ENCODE measurements around the gene CALN1.
A peak's percentile ranks its signal among the peaks of the same experiment; 100 is the strongest.

CALN1 gene

GRCh38 chr7:72435925-72436480, 23.9 kb upstream of the CALN1 start:
- no peak for DNase-seq (ENCODE audit: low spot score)
- H3K4me2 ChIP-seq (ENCODE audit: insufficient read depth, low read length, poor library complexity, severe bottlenecking): no peak overlapping the region
- H2BK12ac ChIP-seq (ENCODE audit: low read length): no peak overlapping the region

GRCh38 chr7:72435366-72435765, 23.2 kb upstream of the CALN1 start:
- H4K91ac ChIP-seq (ENCODE audit: low read depth, low read length, poor library complexity): no peak overlapping the region
- peak overlapping the region; percentile 89 for H3K18ac ChIP-seq (ENCODE audit: low read length)
- peak overlapping the region; percentile 21 for H3K9ac ChIP-seq (ENCODE audit: low read depth, low read length, poor library complexity)
- no peak overlapping the region for H3K4me2 ChIP-seq (ENCODE audit: insufficient read depth, low read length, poor library complexity, severe bottlenecking)
- peaks cover 0 to 3% of the 10 kb centered on the region in 2 donors for H3K9me3 ChIP-seq (replicated peaks in 1 of 2; ENCODE audit: control insufficient read depth in 2 of 2, insufficient read depth in 1 of 2, low read depth in 1 of 2, low read length in 2 of 2)
- H3K36me3 ChIP-seq (replicated peaks in 1 of 2; ENCODE audit: control insufficient read depth in 2 of 2, insufficient read depth in 2 of 2, low read length in 2 of 2): no peaks in the 10 kb centered on the region
- H2BK5ac ChIP-seq (ENCODE audit: low read length): no peak overlapping the region
- no peak overlapping the region for H2BK120ac ChIP-seq (ENCODE audit: low read depth, low read length)
- no peaks in the 10 kb centered on the region for H3K27me3 ChIP-seq (ENCODE audit: control insufficient read depth in 3 of 3, insufficient read depth in 3 of 3, low read depth in 1 of 3, low read length in 3 of 3)
- no peaks in the 10 kb centered on the region for H3K79me1 ChIP-seq (ENCODE audit: low read depth, low read length)
- no peak overlapping the region for H3K4ac ChIP-seq (ENCODE audit: low read length)
- WGBS, 2 donors (ENCODE audit: extremely low coverage in 2 of 2, insufficient read length in 2 of 2, insufficient replicate concordance in 1 of 2): no CpG with 5 or more reads among the region's 15 CpGs
- H2BK15ac ChIP-seq (ENCODE audit: low read length): peak overlapping the region; percentile 67
- H2BK12ac ChIP-seq (ENCODE audit: low read length): no peak overlapping the region
- H3K4me1 ChIP-seq (ENCODE audit: control insufficient read depth in 2 of 2, insufficient read depth in 1 of 2, low read depth in 1 of 2, low read length in 2 of 2): peaks cover 0 to 3% of the 10 kb centered on the region in 2 donors
- H4K8ac ChIP-seq (ENCODE audit: low read depth, low read length): peak overlapping the region; percentile 82
- H3K4me3 ChIP-seq (ENCODE audit: low read length in 2 of 2): no peak overlapping the region
- peak overlapping the region; percentile 38 for H3K14ac ChIP-seq (ENCODE audit: low read length)
- no peak for DNase-seq (ENCODE audit: low spot score)
- H3K23ac ChIP-seq (ENCODE audit: low read depth, low read length, poor library complexity): no peak overlapping the region
- H3K27ac ChIP-seq (replicated peaks; ENCODE audit: low read length): no peak overlapping the region
- H2AK5ac ChIP-seq (ENCODE audit: low read depth, low read length): no peak overlapping the region
- peak overlapping the region; percentile 71 for H2AFZ ChIP-seq (ENCODE audit: low read length)

More at GRCh38 chr7:72435925-72436480, 23.9 kb upstream of the CALN1 start:
- Histone ChIP-seq H3K4me3 (ENCODE audit: low read length in 2 of 2) (no peak overlapping the region), H2BK120ac (ENCODE audit: low read depth, low read length) (no peak overlapping the region), H3K23ac (ENCODE audit: low read depth, low read length, poor library complexity) (no peak overlapping the region), H3K9ac (ENCODE audit: low read depth, low read length, poor library complexity) (no peak overlapping the region), H2BK5ac (ENCODE audit: low read length) (no peak overlapping the region), H3K79me1 (ENCODE audit: low read depth, low read length) (no peaks in the 10 kb centered on the region), H3K14ac (ENCODE audit: low read length) (no peak overlapping the region), H3K4ac (ENCODE audit: low read length) (no peak overlapping the region), H2BK15ac (ENCODE audit: low read length) (no peak overlapping the region), H4K91ac (ENCODE audit: low read depth, low read length, poor library complexity) (no peak overlapping the region), H3K27me3 (ENCODE audit: control insufficient read depth in 3 of 3, insufficient read depth in 3 of 3, low read depth in 1 of 3, low read length in 3 of 3) (no peaks in the 10 kb centered on the region), H4K8ac (ENCODE audit: low read depth, low read length) (no peak overlapping the region), H3K9me3 (replicated peaks in 1 of 2; ENCODE audit: control insufficient read depth in 2 of 2, insufficient read depth in 1 of 2, low read depth in 1 of 2, low read length in 2 of 2) (peaks cover 0 to 1% of the 10 kb centered on the region in 2 donors), H3K36me3 (replicated peaks in 1 of 2; ENCODE audit: control insufficient read depth in 2 of 2, insufficient read depth in 2 of 2, low read length in 2 of 2) (no peaks in the 10 kb centered on the region), H3K4me1 (ENCODE audit: control insufficient read depth in 2 of 2, insufficient read depth in 1 of 2, low read depth in 1 of 2, low read length in 2 of 2) (peaks cover 0 to 3% of the 10 kb centered on the region in 2 donors), H2AK5ac (ENCODE audit: low read depth, low read length) (no peak overlapping the region), H2AFZ (ENCODE audit: low read length) (no peak overlapping the region), H3K18ac (ENCODE audit: low read length) (no peak overlapping the region), H3K27ac (replicated peaks; ENCODE audit: low read length) (no peak overlapping the region)
- WGBS, 2 donors (ENCODE audit: extremely low coverage in 2 of 2, insufficient read length in 2 of 2, insufficient replicate concordance in 1 of 2): no CpG with 5 or more reads among the region's 5 CpGs

GRCh38 chr7:72430531-72430930, 18.4 kb upstream of the CALN1 start:
- no peak overlapping the region for H2BK15ac ChIP-seq (ENCODE audit: low read length)
- no peak overlapping the region for H4K8ac ChIP-seq (ENCODE audit: low read depth, low read length)
- H3K36me3 ChIP-seq (replicated peaks in 1 of 2; ENCODE audit: control insufficient read depth in 2 of 2, insufficient read depth in 2 of 2, low read length in 2 of 2): no peaks in the 10 kb centered on the region
- peaks cover 0 to 3% of the 10 kb centered on the region in 2 donors for H3K4me1 ChIP-seq (ENCODE audit: control insufficient read depth in 2 of 2, insufficient read depth in 1 of 2, low read depth in 1 of 2, low read length in 2 of 2)
- no peak overlapping the region for H2BK12ac ChIP-seq (ENCODE audit: low read length)
- no peak overlapping the region for H3K27ac ChIP-seq (replicated peaks; ENCODE audit: low read length)
- H3K14ac ChIP-seq (ENCODE audit: low read length): no peak overlapping the region
- no peak for DNase-seq (ENCODE audit: low spot score)
- H3K79me1 ChIP-seq (ENCODE audit: low read depth, low read length): no peaks in the 10 kb centered on the region
- no peak overlapping the region for H3K23ac ChIP-seq (ENCODE audit: low read depth, low read length, poor library complexity)
- no peaks in the 10 kb centered on the region for H3K27me3 ChIP-seq (ENCODE audit: control insufficient read depth in 3 of 3, insufficient read depth in 3 of 3, low read depth in 1 of 3, low read length in 3 of 3)
- no peak overlapping the region for H2AK5ac ChIP-seq (ENCODE audit: low read depth, low read length)
- H3K9ac ChIP-seq (ENCODE audit: low read depth, low read length, poor library complexity): no peak overlapping the region
- H3K9me3 ChIP-seq (replicated peaks in 1 of 2; ENCODE audit: control insufficient read depth in 2 of 2, insufficient read depth in 1 of 2, low read depth in 1 of 2, low read length in 2 of 2): peaks cover 0 to 3% of the 10 kb centered on the region in 2 donors
- H2AFZ ChIP-seq (ENCODE audit: low read length): no peak overlapping the region
- H2BK120ac ChIP-seq (ENCODE audit: low read depth, low read length): no peak overlapping the region
- H3K18ac ChIP-seq (ENCODE audit: low read length): no peak overlapping the region
- no peak overlapping the region for H3K4me3 ChIP-seq (ENCODE audit: low read length in 2 of 2)
- no CpG with 5 or more reads among the region's 7 CpGs for WGBS, 2 donors (ENCODE audit: extremely low coverage in 2 of 2, insufficient read length in 2 of 2, insufficient replicate concordance in 1 of 2)
- no peak overlapping the region for H2BK5ac ChIP-seq (ENCODE audit: low read length)
- no peak overlapping the region for H4K91ac ChIP-seq (ENCODE audit: low read depth, low read length, poor library complexity)
- H3K4me2 ChIP-seq (ENCODE audit: insufficient read depth, low read length, poor library complexity, severe bottlenecking): no peak overlapping the region
- H3K4ac ChIP-seq (ENCODE audit: low read length): no peak overlapping the region

- H3K9ac ChIP-seq (ENCODE audit: low read depth, low read length, poor library complexity): no peak overlapping the region
- no peak overlapping the region for H2BK15ac ChIP-seq (ENCODE audit: low read length)
- no peak overlapping the region for H3K4me3 ChIP-seq (ENCODE audit: low read length in 2 of 2)
- H2AK5ac ChIP-seq (ENCODE audit: low read depth, low read length): no peak overlapping the region
- H3K4me1 ChIP-seq (ENCODE audit: control insufficient read depth in 2 of 2, insufficient read depth in 1 of 2, low read depth in 1 of 2, low read length in 2 of 2): no peaks in the 10 kb centered on the region
- no peak overlapping the region for H3K18ac ChIP-seq (ENCODE audit: low read length)
- WGBS, 2 donors (ENCODE audit: extremely low coverage in 2 of 2, insufficient read length in 2 of 2, insufficient replicate concordance in 1 of 2): no CpG with 5 or more reads among the region's 5 CpGs
- no peak overlapping the region for H2BK5ac ChIP-seq (ENCODE audit: low read length)
- H3K27me3 ChIP-seq (ENCODE audit: control insufficient read depth in 3 of 3, insufficient read depth in 3 of 3, low read depth in 1 of 3, low read length in 3 of 3): no peaks in the 10 kb centered on the region
- peaks cover 0 to 3% of the 10 kb centered on the region in 2 donors for H3K9me3 ChIP-seq (replicated peaks in 1 of 2; ENCODE audit: control insufficient read depth in 2 of 2, insufficient read depth in 1 of 2, low read depth in 1 of 2, low read length in 2 of 2)
- no peak overlapping the region for H3K4me2 ChIP-seq (ENCODE audit: insufficient read depth, low read length, poor library complexity, severe bottlenecking)
- no peaks in the 10 kb centered on the region for H3K36me3 ChIP-seq (replicated peaks in 1 of 2; ENCODE audit: control insufficient read depth in 2 of 2, insufficient read depth in 2 of 2, low read length in 2 of 2)
- H3K4ac ChIP-seq (ENCODE audit: low read length): no peak overlapping the region
- H2AFZ ChIP-seq (ENCODE audit: low read length): no peak overlapping the region
- no peak overlapping the region for H3K27ac ChIP-seq (replicated peaks; ENCODE audit: low read length)
- no peak overlapping the region for H4K91ac ChIP-seq (ENCODE audit: low read depth, low read length, poor library complexity)
- H3K14ac ChIP-seq (ENCODE audit: low read length): no peak overlapping the region
- DNase-seq (ENCODE audit: low spot score): no peak
- H3K79me1 ChIP-seq (ENCODE audit: low read depth, low read length): no peaks in the 10 kb centered on the region
- H4K8ac ChIP-seq (ENCODE audit: low read depth, low read length): peak overlapping the region; percentile 19
- H2BK12ac ChIP-seq (ENCODE audit: low read length): no peak overlapping the region
- no peak overlapping the region for H3K23ac ChIP-seq (ENCODE audit: low read depth, low read length, poor library complexity)
- no peak overlapping the region for H2BK120ac ChIP-seq (ENCODE audit: low read depth, low read length)
Measured at GRCh38 chr7:72429316-72429715, 17.2 kb upstream of the CALN1 start.
